ENCODE measurements around the gene MEGF6. TPM values are rescaled to one million over a fixed set of nuclear protein-coding genes. Genes with fewer than 3 reads are reported as not detected.

MEGF6 gene
- total RNA-seq, 1 donor from 2014 or later: 64.7 TPM

DNA sequence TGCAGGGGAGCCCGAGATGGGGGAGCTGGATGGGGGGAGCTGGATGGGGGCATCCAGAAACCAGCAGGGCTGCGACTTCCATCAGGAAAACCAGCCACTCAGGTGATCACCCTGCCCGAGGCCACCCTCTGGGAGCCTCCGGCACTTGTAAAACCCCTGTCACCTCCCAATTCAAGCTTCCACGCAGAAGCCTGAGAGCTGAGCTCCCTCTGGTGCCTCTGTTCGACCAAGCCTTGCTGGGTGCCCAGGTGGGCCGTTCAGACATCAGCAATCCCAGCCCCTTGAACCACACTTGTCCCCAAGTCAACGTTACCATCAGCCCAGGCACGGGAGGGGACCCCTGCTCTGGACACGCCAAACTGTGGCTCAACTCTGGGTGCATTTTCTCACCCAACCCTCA, 59.6 kb downstream of the MEGF6 start:
- TF ChIP-seq, protein P1, sequence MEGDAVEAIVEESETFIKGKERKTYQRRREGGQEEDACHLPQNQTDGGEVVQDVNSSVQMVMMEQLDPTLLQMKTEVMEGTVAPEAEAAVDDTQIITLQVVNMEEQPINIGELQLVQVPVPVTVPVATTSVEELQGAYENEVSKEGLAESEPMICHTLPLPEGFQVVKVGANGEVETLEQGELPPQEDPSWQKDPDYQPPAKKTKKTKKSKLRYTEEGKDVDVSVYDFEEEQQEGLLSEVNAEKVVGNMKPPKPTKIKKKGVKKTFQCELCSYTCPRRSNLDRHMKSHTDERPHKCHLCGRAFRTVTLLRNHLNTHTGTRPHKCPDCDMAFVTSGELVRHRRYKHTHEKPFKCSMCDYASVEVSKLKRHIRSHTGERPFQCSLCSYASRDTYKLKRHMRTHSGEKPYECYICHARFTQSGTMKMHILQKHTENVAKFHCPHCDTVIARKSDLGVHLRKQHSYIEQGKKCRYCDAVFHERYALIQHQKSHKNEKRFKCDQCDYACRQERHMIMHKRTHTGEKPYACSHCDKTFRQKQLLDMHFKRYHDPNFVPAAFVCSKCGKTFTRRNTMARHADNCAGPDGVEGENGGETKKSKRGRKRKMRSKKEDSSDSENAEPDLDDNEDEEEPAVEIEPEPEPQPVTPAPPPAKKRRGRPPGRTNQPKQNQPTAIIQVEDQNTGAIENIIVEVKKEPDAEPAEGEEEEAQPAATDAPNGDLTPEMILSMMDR (IDR thresholded peaks at IDR 0.05; ENCODE audit: partially characterized antibody, unreplicated experiment): no peak
- H3K36me3 Mint-ChIP-seq (ENCODE audit: unreplicated experiment): no peaks in the 10 kb centered on the region
- no peak overlapping the region for H3K4me3 Mint-ChIP-seq (ENCODE audit: unreplicated experiment)
- H3K27me3 Mint-ChIP-seq (ENCODE audit: unreplicated experiment): no peaks in the 10 kb centered on the region
- peaks cover 5% of the 10 kb centered on the region for H3K4me1 Mint-ChIP-seq (ENCODE audit: low read depth, unreplicated experiment)
- peaks cover under 1% of the 10 kb centered on the region for H3K9me3 Mint-ChIP-seq (ENCODE audit: unreplicated experiment)
- no peak overlapping the region for H3K27ac Mint-ChIP-seq (ENCODE audit: unreplicated experiment)
- no peak for DNase-seq

DNA sequence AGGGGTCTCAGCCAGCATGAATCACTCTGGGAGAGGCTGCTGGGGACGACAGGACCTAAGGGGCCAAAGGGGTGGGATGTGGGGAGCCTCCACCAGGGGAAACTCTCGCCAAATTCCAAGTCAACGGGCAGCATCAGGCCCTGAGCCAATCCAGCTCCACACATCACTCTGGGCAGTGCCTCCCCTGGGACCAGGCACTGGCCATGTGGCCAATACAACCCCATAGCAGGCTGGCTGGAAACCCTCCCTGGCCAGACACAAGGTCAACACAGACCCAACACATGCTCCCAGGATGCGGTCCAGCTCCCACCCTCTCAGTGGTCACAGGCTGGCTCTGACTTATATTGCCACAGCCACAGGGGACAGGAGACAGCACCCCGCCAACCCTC, 60.0 kb downstream of the MEGF6 start:
- no peak overlapping the region for H3K27ac Mint-ChIP-seq (ENCODE audit: unreplicated experiment)
- TF ChIP-seq, protein P1 (IDR thresholded peaks at IDR 0.05; ENCODE audit: partially characterized antibody, unreplicated experiment): no peak
- DNase-seq: no peak
- peaks cover 5% of the 10 kb centered on the region for H3K4me1 Mint-ChIP-seq (ENCODE audit: low read depth, unreplicated experiment)
- no peaks in the 10 kb centered on the region for H3K9me3 Mint-ChIP-seq (ENCODE audit: unreplicated experiment)
- no peaks in the 10 kb centered on the region for H3K27me3 Mint-ChIP-seq (ENCODE audit: unreplicated experiment)
- no peak overlapping the region for H3K4me3 Mint-ChIP-seq (ENCODE audit: unreplicated experiment)
- no peaks in the 10 kb centered on the region for H3K36me3 Mint-ChIP-seq (ENCODE audit: unreplicated experiment)

DNA sequence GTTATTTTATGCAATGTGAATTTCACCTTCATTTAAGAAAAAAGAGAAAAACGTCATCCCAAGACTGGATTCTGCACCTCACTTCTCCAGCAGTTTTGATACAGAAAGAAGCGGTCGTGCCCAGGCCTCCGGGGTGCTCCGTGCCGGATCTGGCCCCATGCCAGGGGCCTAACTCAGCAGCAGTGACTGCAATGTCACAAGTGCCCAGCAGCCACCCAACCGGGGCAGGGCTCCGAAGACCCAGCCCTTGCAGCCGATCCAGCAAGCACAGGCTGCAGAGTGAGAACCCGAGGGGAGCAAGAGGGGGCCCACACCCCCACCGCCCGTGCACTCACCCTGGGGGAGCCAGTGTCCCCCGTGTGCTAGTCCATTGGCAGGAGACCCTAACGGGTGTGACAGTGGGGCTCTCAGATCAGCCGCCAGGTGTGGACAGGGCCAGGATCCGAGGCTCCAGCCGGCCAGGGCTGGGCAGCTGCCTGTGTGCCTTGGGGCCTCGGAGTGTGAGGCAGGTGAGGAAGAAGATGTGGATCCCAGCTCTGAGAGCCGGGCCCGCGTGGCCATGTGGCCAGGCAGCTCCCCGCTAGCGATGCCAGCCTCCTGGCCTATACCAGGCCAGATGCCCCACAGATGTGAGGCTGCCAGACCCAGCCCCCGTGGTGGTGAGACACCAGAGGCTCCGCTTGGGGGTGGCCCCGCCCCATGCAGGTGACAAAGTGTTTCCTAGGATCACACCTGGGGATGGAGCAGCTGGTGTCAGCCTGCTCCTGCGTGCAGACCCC, 60.6 kb downstream of the MEGF6 start:
- TF ChIP-seq, protein P1 (IDR thresholded peaks at IDR 0.05; ENCODE audit: partially characterized antibody, unreplicated experiment): no peak
- peaks cover 5% of the 10 kb centered on the region for H3K4me1 Mint-ChIP-seq (ENCODE audit: low read depth, unreplicated experiment)
- no peak overlapping the region for H3K27ac Mint-ChIP-seq (ENCODE audit: unreplicated experiment)

DNA sequence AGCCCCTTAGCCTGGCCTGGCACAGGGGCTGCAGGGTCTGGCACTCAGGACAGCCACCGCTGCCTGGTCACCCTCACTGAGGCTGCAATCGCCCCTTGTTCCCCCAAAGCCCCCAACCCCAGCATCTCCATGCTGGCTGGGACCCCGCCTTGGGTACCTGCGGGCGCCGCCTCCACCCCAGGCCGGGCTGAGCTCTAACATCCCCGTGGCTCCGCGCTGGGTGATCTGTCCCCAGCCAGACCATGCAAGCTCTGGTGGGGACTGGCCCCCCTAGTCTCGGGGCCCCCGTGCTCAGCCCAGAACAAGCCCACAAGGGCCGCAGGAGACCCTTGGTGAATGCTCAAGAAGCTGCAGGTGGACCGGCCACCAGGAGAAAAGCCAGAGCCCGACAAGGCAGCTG, 62.4 kb downstream of the MEGF6 start:
- H3K9me3 Mint-ChIP-seq (ENCODE audit: unreplicated experiment): no peaks in the 10 kb centered on the region
- no peak overlapping the region for H3K27ac Mint-ChIP-seq (ENCODE audit: unreplicated experiment)
- H3K36me3 Mint-ChIP-seq (ENCODE audit: unreplicated experiment): no peaks in the 10 kb centered on the region
- no peak for DNase-seq
- H3K4me3 Mint-ChIP-seq (ENCODE audit: unreplicated experiment): no peak overlapping the region
- no peaks in the 10 kb centered on the region for H3K27me3 Mint-ChIP-seq (ENCODE audit: unreplicated experiment)
- TF ChIP-seq, protein P1 (IDR thresholded peaks at IDR 0.05; ENCODE audit: partially characterized antibody, unreplicated experiment): no peak
- peaks cover 5% of the 10 kb centered on the region for H3K4me1 Mint-ChIP-seq (ENCODE audit: low read depth, unreplicated experiment)

More for the DNA sequence above, 60.6 kb downstream of the MEGF6 start:
- Mint-ChIP-seq H3K9me3 (ENCODE audit: unreplicated experiment) (no peaks in the 10 kb centered on the region), H3K4me3 (ENCODE audit: unreplicated experiment) (no peak overlapping the region), H3K27me3 (ENCODE audit: unreplicated experiment) (no peaks in the 10 kb centered on the region), H3K36me3 (ENCODE audit: unreplicated experiment) (no peaks in the 10 kb centered on the region)
- DNase-seq: no peak

DNA sequence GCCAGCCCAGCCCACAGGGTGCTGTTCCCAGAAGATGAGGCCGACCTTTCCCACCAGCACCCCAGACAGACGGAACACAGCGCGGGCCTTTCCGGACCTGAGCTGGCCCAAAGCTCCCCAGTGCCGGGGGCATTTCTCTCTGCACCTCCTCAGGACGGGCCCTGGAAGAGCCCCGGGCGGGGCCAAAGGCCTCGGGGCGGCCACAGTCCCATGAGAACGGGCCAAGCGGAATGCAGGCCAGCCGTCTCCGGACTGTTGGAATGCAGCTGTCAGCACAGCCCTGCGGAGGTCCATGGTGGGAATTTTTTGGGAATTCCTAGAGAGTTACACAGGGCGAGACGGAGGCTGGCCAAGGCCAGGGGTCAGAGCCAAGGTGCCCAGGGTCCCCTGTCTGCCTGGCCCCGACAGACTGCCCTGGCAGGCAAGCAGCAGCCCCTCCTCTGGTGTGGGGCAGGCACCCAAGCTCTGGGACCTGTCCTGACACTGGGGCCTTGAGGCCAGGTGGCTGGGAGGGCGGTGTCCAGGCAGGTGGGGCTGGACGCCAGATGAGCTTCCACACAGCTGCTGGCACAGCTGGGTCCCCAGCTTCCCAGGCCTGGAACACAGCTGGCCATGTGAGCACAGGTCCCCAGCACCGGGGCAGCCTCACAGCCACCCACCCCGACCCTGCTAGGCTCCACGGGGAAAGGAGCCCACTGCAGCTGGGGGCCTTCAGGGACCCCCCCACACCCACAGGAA, 63.0 kb downstream of the MEGF6 start:
- DNase-seq: no peak
- Mint-ChIP-seq H3K9me3 (ENCODE audit: unreplicated experiment) (no peaks in the 10 kb centered on the region), H3K4me3 (ENCODE audit: unreplicated experiment) (no peak overlapping the region), H3K27ac (ENCODE audit: unreplicated experiment) (no peak overlapping the region), H3K27me3 (ENCODE audit: unreplicated experiment) (no peaks in the 10 kb centered on the region), H3K36me3 (ENCODE audit: unreplicated experiment) (no peaks in the 10 kb centered on the region), H3K4me1 (ENCODE audit: low read depth, unreplicated experiment) (peaks cover 5% of the 10 kb centered on the region)
- TF ChIP-seq, protein P1 (IDR thresholded peaks at IDR 0.05; ENCODE audit: partially characterized antibody, unreplicated experiment): no peak
